DMS53 treated with DMSO at 0.1 percent for 48 hours (cell line): ENCODE results near the gene RLF.
"Not testable (repeated sequence)": the region's sequence is repeated elsewhere in the genome, so short reads cannot be mapped to it uniquely, and the experiment has no call there.

ENCODE experiments used
- DNase-seq: peaks from one replicate; lab custom pipeline; 2025; ENCODE audit not compliant: unreplicated experiment; lab: John Stamatoyannopoulos, UW

The RLF gene

GRCh38 chr1:40171036-40171435 is 9.8 kb downstream of the RLF start:
- DNase-seq = no peak

GRCh38 chr1:40174788-40175187 is 13.6 kb downstream of the RLF start:
- no peak for DNase-seq

DNA sequence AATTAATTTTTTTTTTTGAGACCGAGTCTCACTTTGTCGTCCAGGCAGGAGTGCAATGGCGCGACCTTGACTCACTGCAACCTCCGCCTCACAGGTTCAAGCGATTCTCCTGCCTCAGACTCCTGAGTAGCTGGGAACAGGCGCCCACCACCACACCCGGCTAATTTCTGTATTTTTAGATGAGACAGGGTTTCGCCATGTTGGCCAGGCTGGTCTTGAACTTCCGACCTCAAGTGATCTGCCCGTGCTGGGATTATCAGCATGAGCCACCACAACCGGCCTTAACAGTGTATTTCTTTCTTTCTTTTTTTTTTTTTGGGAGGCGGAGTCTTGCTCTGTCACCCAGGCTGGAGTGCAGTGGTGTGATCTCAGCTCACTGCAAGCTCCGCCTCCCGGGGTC is 15.8 kb downstream of the RLF start:
- DNase-seq = not testable (repeated sequence)

DNA sequence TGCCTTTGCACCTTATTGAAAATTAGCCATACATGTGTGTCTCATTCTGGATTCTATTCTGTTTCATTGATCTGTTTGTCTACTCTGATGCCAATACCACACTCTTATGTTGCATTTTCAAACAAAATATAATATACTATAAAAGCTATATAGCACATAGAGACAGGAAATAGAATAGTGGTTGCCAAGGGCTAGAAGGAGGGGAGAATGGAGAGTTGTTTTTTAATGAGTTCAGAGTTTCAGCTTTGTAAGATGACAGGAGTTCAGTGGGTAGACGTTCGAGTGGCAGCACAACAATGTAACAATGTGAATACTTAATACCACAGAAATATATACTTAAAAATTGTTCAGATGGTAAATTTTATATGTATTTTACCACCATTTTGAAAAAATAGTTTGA is 17.0 kb downstream of the RLF start:
- no peak for DNase-seq

- DNase-seq = no peak
These were observed 18.4 kb downstream of the RLF start for GRCh38 chr1:40179496-40180089.

- DNase-seq = no peak
These were observed 22.0 kb downstream of the RLF start for GRCh38 chr1:40183055-40183710.

GRCh38 chr1:40184193-40184592 is 23.0 kb downstream of the RLF start:
- no peak for DNase-seq

- no peak for DNase-seq
These were observed 25.0 kb downstream of the RLF start for GRCh38 chr1:40185951-40186864.

- no peak for DNase-seq
These were observed 26.2 kb downstream of the RLF start for GRCh38 chr1:40187399-40187798.

DNA sequence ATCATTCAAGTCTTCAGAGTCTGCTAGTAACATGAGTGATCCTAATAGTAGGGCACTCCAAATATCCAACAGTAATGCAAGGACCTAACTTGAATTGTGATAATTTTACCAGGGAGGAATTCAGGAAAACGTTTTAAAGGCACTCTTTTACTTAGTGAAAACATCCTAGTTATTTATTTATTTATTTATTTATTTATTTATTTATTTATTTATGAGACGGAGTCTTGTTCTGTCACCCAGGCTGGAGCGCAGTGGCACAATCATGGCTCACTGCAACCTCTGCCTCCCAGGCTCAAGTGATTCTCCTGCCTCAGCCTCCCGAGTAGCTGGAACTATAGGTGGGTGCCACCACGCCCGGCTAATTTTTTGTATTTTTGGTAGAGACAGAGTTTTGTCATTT is 33.5 kb downstream of the RLF start:
- not testable (repeated sequence) for DNase-seq

GRCh38 chr1:40197656-40198055 is 36.5 kb downstream of the RLF start:
- no peak for DNase-seq

DNA sequence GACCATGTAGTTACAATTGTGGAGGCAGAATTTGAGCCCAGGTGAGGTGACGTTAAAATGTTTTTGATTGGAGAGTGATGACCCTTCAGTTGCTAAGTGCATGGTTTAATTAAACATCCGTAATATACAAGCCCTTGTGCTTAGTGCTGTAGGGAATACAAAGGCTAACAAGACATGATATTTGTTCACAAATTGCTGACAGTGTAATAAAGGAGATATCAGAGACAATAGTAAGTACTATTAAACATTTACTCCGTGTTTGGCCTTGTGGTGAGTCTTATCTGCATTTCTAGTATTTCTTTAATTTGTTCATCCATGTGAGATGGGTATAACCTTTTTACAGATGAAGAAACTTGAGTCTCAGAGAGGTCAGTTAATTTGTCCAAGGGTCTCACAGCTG is 37.9 kb downstream of the RLF start:
- DNase-seq = no peak

DNA sequence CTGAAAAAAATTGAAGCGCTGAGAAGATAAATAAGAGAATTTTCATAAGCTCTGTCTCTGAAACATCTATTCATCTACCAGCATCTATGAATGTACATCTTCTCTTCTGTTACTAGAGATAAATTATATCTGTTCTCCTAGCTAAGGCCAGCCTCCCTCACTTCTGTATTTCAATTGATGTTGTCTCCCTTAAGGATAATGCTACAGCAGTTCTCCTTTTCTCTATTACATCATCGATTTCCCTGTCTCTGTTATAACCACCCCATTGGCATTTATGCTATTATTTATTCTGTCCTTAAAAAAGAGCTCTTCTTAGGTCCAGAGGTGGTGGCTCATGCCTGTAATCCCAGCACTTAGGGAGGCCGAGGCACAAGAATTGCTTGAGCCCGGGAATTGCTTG is 43.7 kb downstream of the RLF start:
- no peak for DNase-seq

DNA sequence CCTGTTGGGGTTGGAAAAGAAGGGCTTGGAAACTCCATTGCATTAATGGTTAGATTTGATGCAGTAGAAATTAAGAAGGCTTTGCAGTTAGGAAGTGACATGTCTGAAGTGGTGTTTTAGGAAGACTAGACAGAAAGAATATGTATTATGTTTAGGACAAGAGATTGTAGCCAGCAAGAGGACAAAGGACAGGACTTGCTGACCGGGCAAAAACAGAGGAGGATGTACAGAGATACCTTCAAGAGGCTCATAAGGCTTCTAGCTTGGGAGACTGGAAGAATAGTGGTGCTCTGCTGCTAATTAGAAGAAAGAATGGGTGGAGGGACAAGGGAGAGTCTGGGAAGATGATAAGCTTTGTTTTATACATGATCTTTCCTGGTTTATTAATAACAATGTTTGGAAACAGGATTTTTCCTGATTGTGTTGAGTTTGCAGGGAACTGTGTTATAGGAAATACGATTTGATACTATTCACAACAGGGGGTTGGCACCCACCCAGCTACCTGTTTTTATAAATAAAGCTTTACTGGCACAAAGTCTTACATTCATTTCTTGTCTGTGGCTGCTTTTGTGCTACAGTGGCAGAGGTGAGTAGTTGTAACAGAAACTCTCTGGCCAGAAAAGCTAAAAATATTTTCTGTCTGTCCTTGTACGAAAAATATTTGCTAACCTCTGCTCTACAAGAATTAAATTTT is 49.5 kb downstream of the RLF start:
- DNase-seq = no peak

DNA sequence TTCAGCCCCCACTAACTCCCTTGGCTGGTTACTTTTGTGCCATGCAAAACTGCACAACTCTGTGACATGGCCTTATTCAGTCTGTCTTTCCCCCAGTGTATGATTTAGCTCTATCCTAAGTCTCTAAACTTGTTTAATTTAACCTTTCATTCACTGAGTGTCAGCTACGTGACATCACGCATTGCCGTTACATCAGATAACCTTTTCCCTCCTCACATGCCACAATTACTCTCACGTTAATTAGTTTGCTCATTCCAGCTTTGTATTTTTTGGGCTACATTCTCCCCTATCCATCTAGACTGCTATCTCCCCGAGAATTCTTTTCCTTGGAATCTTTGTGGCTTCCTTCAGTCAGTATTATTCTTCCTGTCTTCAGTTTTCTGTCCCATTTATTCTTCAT is 57.1 kb downstream of the RLF start:
- no peak for DNase-seq

DNA sequence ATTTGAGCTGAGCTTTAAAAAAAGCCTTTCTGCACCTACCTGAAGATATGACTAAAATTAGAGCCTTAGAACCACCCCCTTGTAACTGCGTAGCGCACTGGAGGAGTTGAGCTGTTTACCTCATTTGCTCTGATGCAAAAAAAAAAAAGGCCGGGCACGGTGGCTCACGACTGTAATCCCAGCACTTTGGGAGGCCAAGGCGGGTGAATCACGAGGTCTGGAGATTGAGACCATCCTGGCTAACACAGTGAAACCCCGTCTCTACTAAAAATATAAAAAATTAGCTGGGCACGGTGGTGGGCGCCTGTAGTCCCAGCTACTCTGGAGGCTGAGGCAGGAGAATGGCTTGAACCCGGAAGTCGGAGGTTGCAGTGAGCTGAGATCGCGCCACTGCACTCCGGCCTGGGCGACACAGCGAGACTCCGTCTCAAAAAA is 60.3 kb downstream of the RLF start:
- not testable (repeated sequence) for DNase-seq

- DNase-seq = no peak
These were observed 61.0 kb downstream of the RLF start for GRCh38 chr1:40221977-40222772.

DNA sequence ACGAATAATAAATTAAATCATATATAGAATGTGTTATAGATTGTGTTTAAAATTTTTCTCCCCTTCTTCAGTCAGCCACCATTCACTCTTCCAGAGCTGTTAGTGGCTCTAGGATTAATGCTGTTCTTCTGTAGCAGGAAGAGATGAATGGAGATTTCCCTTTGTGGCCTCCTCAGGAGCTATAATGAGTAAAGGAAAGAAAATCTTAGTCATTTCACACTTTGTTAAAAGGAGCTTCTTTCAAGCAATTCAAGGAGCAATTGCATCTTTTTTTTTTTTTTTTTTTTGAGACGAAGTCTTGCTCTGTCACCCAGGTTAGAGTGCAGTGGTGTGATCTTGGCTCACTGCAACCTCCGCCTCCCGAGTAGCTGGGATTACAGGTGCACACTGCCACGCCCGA is 62.9 kb downstream of the RLF start:
- DNase-seq = no peak

- DNase-seq = no peak
These were observed 65.0 kb downstream of the RLF start for GRCh38 chr1:40226192-40226591.

DNA sequence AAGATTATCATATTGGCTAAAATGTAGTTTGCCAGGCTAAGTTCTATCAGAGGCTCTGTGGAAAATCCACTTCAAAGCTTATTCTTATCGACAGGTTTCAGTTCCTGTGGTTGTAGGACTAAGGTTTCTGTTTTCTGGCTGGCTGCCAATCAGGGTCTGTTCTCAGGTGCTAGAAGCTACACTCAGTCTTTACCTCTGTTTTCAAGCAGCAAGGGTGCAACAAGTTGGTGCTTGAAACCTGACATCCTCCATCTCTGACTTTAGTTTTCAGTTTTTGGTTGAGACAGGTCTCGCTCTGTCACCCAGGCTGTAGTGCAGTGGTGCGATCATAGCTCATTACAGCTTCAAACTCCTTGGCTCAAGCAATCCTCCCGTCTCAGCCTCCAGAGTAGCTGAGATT is 71.3 kb downstream of the RLF start:
- no peak for DNase-seq

- DNase-seq = no peak
These were observed 78.4 kb downstream of the RLF start for GRCh38 chr1:40239626-40240025.
